T-helper 22 cell (primary cell): ENCODE data around the gene THBS2.
"Not testable (repeated sequence)": the region's sequence is repeated elsewhere in the genome, so short reads cannot be mapped to it uniquely, and the experiment has no call there.

ENCODE experiments used
- DNase-seq: peaks from one replicate; pipeline ENCODE4 v3.0.0-alpha.2; 2020; ENCODE audit warnings: low read depth

The THBS2 gene

DNA sequence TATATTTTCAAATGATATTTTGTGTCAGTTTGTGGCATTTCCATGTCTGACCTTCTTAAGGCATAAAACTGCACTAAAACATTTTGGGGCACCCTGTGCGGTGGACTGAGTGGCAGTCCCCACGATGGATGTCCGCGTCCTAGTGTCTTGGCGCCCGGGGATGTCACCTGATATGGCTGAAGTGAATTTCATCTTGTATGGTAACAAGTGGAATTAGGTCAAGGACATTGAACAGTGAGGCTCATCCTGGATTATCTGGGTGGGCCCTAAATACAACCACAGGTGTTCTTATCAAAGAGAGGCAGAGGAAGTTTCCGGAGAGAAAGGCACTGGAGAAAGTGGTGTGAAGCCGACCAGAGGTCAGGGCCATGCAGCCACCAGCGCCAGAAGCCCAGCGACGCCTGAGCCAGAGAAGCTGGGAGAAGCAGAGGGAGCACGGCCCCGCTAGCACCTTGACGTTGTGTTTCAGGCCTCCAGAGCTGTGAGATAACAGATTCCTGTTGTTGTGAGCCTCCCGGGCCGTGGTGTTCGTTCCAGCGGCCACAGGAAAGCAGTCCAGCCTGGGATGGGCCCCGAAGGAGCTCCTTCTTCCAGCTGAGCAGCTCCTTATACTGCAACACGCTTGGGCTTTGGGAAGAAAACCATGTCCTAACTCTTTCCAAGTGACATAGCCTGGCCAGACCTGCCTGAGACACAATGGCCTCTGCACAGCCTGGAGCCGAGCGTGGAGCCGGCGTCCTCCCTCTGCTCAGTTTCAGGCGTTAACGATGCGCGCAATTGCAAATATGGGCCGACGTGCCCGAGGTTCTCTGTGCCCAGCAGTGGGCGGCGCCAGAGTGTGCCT is 22.5 kb downstream of the THBS2 start:
- no peak for DNase-seq

DNA sequence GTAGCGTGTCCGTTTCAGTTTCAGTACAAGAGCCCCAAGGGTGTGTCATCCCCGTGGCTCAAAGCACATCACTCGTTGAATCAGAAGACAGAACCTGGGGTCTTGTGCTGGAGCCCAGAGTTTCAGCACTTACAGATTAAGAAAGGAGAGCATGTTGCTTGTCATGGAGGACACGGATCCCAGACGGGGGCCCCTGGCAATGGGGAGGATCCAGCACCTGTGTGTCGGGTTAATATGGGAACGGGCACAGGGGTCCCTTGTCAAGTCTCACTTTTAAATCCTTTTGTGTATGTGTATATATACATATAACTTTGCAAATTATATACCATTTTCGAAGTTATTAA is 23.4 kb downstream of the THBS2 start:
- DNase-seq, result no peak

DNA sequence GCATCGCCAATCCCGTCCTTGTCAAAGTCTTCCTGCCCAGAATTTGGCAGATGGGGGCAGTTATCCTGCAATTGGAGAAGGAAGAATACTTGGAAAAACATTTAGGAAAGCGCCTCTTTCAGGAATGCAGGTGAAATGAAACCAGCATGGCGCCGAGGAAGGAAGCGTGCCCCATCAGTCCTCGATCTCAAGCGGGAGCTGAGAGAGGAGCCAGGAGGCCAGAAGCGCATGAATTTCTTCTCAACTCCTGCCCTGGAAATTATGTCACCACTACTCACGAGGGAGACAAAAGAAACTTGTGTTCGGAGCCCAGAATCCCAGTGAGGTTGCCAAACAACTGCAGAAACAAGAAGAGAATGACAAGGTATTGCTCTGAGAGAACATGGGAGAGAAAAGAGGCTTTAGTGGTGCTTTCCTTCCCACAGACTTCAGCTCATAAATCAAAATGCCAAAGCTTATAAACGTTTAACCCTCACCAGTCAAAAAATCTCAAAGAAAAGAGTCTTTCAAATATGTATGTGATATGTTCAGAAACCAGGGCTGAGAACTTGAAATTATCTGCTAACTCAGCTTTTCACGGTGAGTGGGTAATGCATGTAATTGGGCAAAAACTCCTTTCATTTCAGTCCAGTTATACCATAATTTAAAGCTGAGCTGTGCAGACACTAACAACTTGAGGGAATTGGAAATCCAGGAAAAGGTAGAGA is 23.9 kb downstream of the THBS2 start:
- DNase-seq, result no peak

DNA sequence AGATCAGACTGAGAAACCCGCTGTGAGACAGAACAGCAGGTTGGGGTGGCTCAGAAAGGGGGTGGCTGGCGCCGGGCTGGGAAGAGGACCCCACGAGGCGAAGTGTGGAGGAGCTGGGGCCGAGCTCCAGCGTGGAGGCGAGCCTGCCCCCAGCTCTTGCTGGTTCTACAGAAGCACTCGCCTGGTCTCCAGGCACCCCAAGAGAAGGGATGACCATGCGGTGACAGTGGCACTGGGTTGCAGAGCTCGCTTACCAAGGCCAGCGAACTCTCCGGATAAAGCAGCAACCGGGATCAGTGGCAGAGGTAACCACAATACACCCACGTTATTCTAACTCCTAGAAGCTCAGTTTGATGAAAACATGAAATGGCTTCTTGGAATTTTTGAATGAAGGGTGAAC is 26.5 kb downstream of the THBS2 start:
- DNase-seq, result no peak

DNA sequence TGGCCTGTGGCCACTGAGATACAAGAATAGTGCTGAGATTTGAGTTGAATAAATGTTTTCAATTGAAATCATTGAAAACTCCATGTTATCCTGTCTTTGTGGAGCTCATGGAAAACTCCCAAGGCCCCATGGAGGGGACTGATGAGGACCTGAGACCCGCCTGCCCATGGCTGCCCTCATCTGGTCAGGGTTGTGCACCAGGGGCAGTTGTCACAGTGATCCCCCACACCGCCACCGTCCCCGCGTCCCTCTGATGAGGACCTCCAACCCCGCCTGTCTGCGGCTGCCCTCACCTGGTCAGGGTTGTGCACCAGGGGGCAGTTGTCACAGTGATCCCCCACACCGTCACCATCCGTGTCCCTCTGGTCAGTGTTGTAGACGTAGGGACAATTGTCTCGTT is 27.8 kb downstream of the THBS2 start:
- DNase-seq, result no peak

DNA sequence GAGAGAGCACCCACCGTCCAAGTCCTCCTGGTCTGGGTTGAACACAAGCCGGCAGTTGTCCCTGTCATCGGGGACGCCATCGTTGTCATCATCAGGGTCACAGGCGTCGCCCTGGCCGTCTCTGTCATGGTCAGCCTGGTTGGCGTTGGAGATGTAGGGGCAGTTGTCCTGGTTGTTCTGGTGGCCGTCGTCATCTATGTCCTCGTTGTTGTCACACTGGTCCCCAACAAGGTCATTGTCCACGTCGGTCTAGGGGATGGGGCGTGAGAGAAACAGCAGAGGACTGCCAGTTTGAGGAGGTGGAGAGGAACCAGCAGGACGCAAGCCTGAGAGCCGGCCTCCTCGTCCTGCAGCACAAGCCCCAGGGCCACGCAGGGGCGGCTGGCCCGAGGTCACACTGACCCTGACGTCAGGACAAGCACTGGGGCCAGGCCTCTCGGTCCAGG is 28.5 kb downstream of the THBS2 start:
- DNase-seq, result no peak

DNA sequence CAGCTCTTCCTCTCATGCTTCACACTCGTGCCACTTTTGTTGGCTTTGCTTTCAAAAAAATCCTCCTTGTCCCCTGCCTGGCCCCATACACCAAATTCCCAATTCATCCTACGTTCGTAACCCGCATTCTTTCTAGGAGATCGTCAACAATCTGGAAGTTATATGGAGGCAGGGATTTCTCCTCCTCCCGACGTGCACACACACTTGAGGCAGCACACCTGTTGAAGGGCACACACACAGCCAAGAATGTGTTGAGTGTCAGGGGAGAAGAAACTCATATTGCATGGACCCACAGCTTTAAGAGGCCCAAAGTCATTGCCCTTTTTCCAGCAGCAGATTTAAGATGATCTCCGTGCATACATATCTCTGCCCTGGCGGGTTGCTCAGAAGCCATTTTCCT is 28.9 kb downstream of the THBS2 start:
- DNase-seq, result no peak

DNA sequence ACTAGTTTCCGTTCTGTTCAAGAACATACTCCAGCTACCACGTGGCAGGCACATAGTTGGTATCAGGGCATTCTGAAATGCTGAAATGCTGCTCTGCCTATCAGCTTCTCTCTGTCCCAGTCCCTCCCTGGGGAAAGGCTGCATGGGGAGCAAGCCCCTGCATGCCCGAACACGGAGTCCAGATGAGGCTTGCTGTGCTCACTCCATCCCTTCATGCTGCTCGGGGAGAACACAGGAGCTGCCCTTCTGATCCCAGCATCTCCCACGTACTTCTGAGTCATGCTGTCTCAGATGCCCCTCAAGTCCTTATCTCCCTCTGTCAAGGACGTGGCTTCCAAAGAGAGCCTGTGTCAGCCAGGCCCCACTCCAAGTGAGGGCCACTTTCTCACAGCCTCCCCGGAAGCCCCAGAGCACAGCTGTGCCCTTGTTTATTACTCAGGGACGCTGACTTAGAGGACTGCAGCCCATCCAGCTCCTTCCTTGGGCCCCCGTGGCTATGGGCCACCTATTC is 29.4 kb downstream of the THBS2 start:
- DNase-seq, result no peak

DNA sequence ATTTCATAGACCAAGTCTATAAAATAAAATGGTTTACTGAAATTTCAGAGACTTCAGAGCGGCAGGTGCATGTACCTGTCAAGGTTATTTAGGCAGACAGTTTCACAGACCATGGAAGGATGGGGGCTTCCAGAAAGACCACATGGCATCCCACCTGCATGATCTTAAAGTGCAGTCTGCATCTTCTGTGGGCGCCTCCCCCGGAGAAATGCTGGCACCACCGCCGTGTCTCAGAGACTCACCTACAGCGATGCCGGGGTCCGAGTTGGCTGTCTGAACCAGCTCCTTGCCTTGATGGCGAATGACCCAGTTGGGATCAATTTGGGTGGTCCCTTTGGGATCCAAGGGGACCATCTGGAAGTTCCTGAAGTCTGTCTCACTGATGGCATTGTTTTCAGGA is 30.6 kb downstream of the THBS2 start:
- DNase-seq, result no peak

DNA sequence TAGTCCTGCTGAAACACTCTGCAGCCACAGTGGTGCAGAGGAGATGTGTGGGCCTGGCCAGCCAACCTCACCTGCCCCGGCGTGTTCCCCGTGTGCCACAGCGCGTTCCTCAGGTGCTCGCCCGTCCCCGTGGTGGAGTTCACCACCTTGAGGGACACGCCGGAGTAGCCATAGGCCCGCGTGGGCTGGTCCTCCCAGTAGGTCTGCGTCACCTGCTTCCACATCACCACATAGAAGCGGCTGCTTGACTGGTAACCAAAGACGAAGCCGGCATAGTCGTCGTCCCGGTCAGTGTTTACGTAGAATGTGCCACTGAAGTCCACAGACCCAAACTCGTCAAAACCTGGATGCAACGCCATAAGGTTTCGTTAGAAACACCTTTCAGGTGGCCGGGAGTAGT is 31.5 kb downstream of the THBS2 start:
- no peak for DNase-seq

DNA sequence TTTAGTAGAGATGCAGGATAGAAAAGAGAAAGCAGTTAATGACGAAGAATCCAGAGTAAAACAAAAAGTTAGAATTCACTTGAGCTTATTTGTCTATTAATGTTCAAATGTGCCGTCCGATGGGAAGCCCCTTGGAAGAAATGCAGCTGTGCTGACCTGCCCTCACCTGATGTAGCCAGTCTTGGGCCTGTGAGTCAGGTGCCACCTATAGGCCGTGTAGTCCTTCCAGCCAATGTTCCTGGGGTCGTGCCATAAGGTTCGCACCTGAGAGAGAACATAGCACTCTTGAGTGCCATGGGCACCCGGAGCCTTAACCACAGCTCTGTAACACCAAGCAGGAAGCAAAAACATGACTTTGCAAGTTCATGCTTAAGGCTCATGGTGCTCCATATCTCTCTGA is 32.4 kb downstream of the THBS2 start:
- DNase-seq, result no peak

DNA sequence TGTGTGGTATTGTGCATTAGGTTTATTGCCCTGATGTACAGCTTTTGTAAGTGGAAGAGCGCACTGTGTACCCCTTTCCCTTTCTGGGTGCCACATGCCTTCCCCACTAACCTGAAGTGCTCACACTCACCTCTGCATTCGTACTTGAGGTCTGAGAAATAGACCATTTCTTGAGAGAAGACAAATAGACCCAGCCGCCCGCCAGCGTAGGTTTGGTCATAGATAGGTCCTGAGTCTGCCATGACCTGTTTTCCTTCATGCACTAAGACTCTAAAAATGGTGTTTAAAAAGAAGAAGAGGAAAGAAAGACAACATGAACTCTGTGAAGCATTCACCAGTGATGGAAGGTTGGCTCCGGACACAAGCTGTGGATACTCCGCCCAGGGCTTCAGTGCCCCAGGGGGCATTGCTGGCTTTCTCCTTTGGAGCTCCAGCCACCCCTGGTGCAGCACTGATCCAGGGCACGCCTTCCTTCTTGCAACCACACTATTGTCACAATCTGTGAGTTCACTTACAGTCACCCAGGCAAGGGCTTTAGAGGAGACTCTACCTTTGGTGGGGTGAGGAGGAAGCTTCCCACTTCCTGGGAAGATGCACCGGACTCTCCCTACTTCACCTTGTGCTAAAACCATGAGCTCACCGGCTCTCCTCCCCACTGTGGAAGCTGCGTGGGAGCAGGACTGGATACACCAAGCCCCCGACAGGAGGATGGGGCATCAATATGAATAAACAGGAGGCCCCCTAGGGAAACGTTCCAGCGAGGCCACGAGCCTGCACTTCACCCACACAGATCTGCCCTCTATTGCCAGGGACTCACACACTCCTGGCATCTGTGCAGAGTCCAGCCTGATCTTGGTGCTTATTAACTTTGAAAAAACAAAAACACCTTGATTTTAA is 33.3 kb downstream of the THBS2 start:
- no peak for DNase-seq

DNA sequence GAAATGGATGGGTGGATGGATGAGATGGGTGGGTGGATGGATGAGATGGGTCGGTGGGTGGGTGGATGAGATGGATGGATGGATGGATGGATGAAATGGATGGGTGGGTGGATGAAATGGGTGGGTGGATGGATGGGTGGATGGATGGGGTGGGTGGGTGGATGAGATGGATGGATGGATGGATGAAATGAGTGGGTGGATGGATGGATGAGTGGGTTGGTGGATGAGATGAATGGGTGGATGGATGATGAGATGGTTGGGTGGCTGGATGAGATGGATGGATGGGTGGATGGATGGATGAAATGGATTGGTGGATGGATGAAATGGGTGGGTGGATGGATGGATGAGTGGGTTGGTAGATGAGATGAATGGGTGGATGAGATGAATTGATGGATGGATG is 35.7 kb downstream of the THBS2 start:
- DNase-seq, result no peak

DNA sequence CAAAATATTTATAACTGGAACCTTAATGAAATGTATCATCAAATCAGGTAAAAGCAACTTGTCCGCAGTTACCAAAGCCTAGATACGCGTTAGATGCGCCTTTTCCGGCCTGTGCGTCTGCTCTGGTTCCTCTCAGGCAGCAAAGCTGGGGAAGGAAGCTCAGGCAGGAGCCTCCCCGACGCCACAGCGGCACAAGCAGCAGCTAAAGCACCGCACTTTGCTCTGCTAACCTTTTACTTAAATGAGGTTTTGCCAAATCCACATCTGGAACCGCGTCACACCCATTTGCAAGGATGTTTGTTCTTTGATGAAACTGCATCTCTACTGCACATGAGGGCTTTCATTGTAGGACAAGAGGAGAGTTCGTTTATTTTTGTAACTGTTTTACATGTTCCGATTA is 36.8 kb downstream of the THBS2 start:
- no peak for DNase-seq

DNA sequence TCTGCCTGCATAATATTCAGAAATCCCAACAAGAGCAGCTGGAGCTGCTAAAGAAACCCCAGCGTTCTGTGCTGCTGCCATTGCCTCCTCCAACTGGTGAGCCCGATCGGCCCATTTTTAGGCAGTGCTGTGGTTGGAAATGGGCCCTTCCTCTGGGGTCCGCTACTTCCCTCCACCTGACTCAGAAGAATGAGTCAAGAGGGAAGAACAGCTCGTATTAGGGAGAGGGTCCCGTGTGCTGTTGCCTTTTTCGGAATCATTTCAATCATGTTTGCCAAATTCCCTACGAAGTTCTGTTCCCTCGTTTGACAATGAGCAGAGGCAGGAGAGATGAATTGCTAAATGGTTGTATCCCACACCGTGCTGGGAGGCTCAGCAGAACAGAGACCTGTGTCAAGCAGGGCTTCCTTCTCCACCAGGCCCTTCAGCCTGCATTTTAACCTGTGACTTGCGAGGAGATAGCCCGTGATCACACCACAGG is 38.4 kb downstream of the THBS2 start:
- no peak for DNase-seq

DNA sequence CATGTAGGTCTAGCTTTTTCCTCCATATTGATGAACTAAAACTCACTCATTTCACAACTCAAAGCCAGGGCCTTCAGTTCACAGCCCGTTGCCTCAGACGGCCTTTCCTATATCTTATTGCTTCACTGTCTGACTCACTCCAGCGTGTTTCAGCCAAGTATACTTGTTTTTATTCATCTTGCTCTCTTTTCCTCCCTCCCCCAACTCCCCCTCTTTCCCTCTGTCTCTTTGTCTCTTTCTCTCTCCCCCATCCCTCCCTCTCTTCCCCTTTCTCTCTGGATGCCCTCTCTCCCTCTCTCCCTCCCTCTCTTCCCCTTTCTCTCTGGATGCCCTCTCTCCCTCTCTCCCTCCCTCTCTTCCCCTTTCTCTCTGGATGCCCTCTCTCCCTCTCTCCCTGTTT is 38.9 kb downstream of the THBS2 start:
- DNase-seq, result not testable (repeated sequence)

DNA sequence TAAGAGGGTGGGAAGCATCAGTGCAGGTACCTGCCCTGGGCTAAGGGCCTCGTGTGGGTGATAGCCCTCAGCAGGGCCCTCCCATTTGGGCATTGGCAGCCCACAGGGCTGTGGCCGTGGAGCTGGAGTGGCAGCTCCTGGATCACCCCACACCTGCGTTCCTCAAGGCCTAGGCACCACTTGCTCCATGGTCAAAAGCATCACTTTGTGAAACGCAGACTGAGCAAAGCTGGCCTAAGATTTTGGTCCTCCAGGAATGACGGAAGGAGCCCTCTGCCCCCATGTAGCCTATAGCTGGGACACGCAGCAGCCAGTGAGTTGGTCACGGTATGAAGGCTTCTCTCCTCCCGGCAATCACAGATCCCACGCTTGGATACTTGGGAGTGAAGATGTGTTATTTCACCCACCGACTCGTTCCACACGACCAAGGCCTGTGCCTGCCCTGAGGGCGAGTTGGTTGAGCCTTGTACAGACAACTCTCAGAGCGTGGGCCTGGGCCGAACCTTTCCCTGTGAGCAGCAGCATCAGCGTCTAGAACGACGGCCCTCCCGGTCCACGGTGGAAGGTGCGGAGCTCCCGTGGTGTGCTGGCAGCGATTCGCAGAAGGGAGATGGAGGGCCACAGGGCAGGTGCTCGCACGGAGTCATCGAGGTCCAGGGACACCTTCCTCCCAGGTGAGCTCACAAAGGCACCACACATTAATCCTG is 39.7 kb downstream of the THBS2 start:
- DNase-seq, result no peak

DNA sequence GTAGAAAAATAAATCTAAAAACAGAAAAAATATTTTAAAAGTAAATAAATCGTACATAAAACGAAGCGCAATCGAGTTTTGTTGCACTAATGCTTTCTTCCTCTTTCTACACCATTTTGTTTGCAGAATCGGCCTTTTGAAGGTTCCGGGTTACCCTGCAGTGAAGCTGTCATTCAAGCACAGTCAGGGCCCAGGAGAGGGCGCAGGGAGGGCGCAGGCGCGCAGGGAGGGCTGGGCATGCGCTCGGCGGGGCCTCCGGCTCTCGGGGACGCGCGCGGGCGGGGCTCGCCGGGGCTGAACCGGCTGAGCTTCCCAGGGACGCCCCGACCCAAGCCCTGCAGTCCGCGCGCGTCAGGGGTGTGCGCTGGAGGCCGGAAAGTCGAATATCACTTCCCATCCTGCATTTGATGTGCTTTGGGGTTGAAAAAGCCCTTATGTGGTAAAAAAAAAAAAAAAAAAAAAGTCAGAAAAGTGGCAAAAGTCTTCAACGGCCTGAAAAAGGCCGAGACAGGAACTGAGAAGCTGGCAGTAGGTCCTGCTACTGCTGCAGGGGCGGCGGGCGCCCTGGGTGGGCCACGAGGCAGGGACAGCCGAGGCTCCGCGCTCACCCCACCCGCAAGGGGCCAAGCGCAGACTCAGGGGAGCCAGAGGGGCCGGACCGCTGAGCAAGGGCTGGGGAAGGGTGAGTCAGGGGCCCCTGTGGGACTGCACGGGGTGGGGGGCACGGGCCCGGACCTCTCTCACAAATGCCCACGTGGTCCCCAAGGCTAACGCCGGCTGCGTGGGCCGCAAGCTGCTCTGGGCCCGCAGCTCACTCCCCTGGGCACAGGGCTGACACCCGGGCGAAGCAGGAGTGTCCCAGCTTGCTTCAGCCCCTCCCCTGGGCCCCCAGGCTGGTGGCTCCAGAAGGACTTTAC is 40.5 kb downstream of the THBS2 start:
- peak; percentile 70 for DNase-seq

DNA sequence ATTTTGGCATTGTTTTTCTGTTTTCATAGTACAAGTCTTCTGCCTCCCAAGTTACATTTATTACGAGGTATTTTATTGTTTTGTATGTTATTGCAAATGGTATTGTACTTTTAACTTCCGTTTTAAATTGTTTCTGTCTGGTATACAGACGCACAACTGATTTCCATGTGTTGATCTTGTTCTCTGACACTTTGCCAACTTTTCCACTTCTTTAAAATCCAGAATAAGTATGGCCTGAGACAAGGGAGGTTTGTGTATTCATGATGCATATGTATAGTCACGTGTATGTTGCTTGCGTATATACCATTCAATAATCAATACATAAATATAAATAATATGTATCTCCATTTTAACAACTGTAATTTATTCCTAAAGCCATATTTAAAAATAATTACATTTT is 41.2 kb downstream of the THBS2 start:
- DNase-seq, result no peak

DNA sequence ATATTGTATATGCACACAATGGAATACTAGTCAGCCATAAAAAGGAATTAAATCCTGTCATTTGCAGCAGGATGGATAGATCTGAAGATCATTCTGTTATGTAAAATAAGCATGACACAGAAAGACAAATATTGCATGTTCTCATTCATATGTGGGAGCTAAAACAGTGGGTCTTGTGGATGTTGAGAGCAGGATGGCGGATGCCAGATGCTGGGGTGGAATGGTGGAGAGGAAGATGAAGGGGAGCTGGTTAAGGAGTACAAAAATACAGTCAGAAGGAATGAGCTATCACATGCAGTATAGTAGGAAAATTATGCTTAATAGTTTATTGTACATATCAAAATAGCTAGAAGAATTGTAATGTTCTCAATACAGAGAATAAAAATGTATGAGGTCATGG is 41.8 kb downstream of the THBS2 start:
- DNase-seq, result no peak

DNA sequence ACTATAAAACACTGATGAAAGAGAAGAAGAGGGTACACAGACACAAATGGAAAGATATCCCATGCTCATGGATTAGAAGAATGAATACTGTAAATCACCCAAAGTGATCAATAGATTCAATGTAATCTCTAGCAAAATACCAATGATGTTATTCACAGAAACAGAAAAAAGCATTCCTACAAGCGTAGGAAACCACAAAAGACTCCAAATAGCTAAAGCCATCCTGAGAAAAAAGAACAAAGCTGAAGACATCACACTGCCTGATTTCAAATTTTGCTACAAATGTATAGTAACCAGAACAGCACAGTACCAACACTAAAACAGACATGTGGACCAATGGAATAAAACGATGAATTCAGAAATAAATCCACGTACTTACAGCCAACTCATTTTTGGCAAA is 43.0 kb downstream of the THBS2 start:
- no peak for DNase-seq
